Transverse colon (tissue), 4 donors: Measurements from ENCODE around the gene PDE6H. TPM values are rescaled to one million over a fixed set of nuclear protein-coding genes. Genes with fewer than 3 reads are reported as not detected.

ENCODE experiments used
- DNase-seq: peaks from one replicate; pipeline ENCODE4 v3.0.0-alpha.2; 2019
- H3K27ac ChIP-seq, 4 donors: fragments of 200-600 bp; sonication (generic); 2 replicates each; pipeline ENCODE4 v1.5.1; 2016 to 2018; ENCODE audit warnings: inconsistent platforms in 4 of 4
- H3K27me3 ChIP-seq: fragments of 200-600 bp; sonication (generic); 2 replicates; pipeline ENCODE4 v1.5.1; 2017; ENCODE audit warnings: inconsistent platforms
- H3K36me3 ChIP-seq, 4 donors: fragments of 200-600 bp; sonication (generic); 2 replicates each; pipeline ENCODE4 v1.5.1; 2017 to 2019; ENCODE audit warnings: inconsistent platforms in 4 of 4
- H3K4me1 ChIP-seq, 4 donors: fragments of 200-600 bp; sonication (generic); 2 replicates each; pipeline ENCODE4 v1.5.1; 2017 to 2020; ENCODE audit warnings: inconsistent platforms in 4 of 4
- H3K4me3 ChIP-seq, 4 donors: fragments of 200-600 bp; sonication (generic); 1 replicate in 1 of 4; 2 replicates in 3 of 4; pipeline versions ENCODE4 v1.5.1 to v1.6.1; 2017 to 2019; ENCODE audit warnings: inconsistent platforms in 4 of 4
- H3K9me3 ChIP-seq, 2 donors: fragments of 200-600 bp; sonication (generic); 2 replicates each; pipeline ENCODE4 v1.5.1; 2017 to 2019; ENCODE audit warnings: inconsistent platforms in 2 of 2
- CTCF ChIP-seq, 5 experiments: fragments of 200-600 bp in 3 of 5; fragments of 450-650 bp in 2 of 5; sonication (generic) in 3 of 5; IDR thresholded peaks; 1 replicate in 2 of 5; 2 replicates in 3 of 5; pipeline ENCODE4 v1.5.1; 2016 to 2017; ENCODE audit warnings: antibody characterized with exemption in 5 of 5, inconsistent platforms in 3 of 5, mild to moderate bottlenecking in 2 of 5, moderate library complexity in 1 of 5
- EP300 ChIP-seq: sonication (generic); formaldehyde crosslinking; IDR thresholded peaks from one replicate; pipeline ENCODE4 v1.6.1; 2017; ENCODE audit warnings: antibody characterized with exemption, low read depth
- POLR2A ChIP-seq: fragments of 450-650 bp; IDR thresholded peaks from one replicate; pipeline ENCODE4 v1.6.1; 2016; ENCODE audit warnings: antibody characterized with exemption, mild to moderate bottlenecking, moderate library complexity
- POLR2AphosphoS5 ChIP-seq, 3 donors: sonication (generic); formaldehyde crosslinking; IDR thresholded peaks; one replicate each; pipeline ENCODE4 v1.6.1; 2016; ENCODE audit warnings: antibody characterized with exemption in 3 of 3
- WGBS, 2 donors: methylation state at CpG; one replicate each; pipeline ENCODE4 v1.1.5; 2018; ENCODE audit warnings: low coverage in 1 of 2; 5-methylcytosine and 5-hydroxymethylcytosine counted together
- in situ Hi-C, 4 donors: fragments of 200-750 bp; cut with MboI; loops; one replicate each; pipeline versions ENCODE4 v1.15.0 to v1.15.1; 2017; ENCODE audit warnings: low sequenced_read_pairs in 3 of 4, low pct_ligation_motif_present in 1 of 4, low pct_unique_long_range_greater_than_20kb in 1 of 4
- intact Hi-C: fragments of 100-400 bp; cut with DNase I; formaldehyde crosslinking; loops from one replicate; pipeline ENCODE4 v1.15.1; 2023; ENCODE audit warnings: low total_unique reads
- total RNA-seq, 4 donors: library from RNA; depleted of rRNA; stranded (reverse); fragments of >200 nt; gene quantifications; one replicate each; pipeline ENCODE4 v1.1.0, GENCODE V29; 2016

The PDE6H gene
- total RNA-seq, 4 donors from 2014 or later, result not detected

- H3K9me3 ChIP-seq, result no peaks in the 10 kb centered on the region
- DNase-seq, result no peak
- H3K27ac ChIP-seq, result no peak overlapping the region
- in situ Hi-C loops (no loop called here), intact Hi-C loops (no loop called here)
- H3K4me1 ChIP-seq, result peaks cover 0 to 21% (median 7%) of the 10 kb centered on the region in 4 donors
- no peaks in the 10 kb centered on the region for H3K36me3 ChIP-seq
- WGBS, 2 donors, result 32 to 45% methylated on average over 4 of the region's 4 CpGs
- H3K4me3 ChIP-seq, result no peak overlapping the region
- H3K27me3 ChIP-seq, result no peaks in the 10 kb centered on the region
- TF ChIP-seq POLR2A (no peak), POLR2AphosphoS5 (IDR thresholded peaks at IDR 0.05) (no peak), CTCF (IDR thresholded peaks at IDR 0.05) (no peak), EP300 (no peak)
Observed at GRCh38 chr12:14928931-14929330, 43.9 kb upstream of the PDE6H start.

GRCh38 chr12:14930299-14930698, 42.5 kb upstream of the PDE6H start:
- Histone ChIP-seq H3K4me3 (no peak overlapping the region), H3K9me3 (no peaks in the 10 kb centered on the region), H3K27ac (no peak overlapping the region), H3K4me1 (peaks cover 0 to 29% (median 7%) of the 10 kb centered on the region in 4 donors), H3K27me3 (no peaks in the 10 kb centered on the region), H3K36me3 (no peaks in the 10 kb centered on the region)
- DNase-seq, result no peak
- intact Hi-C loops (no loop called here), in situ Hi-C loops (no loop called here)
- TF ChIP-seq POLR2AphosphoS5 (IDR thresholded peaks at IDR 0.05) (no peak), CTCF (IDR thresholded peaks at IDR 0.05) (no peak), EP300 (no peak), POLR2A (no peak)

- WGBS, 2 donors, result 71 to 82% methylated on average over 4 of the region's 4 CpGs
- in situ Hi-C loops (no loop called here), intact Hi-C loops (no loop called here)
- TF ChIP-seq POLR2A, result no peak
- no peaks in the 10 kb centered on the region for H3K9me3 ChIP-seq
- peaks cover 0 to 35% (median 9%) of the 10 kb centered on the region in 4 donors for H3K4me1 ChIP-seq
- H3K36me3 ChIP-seq, result no peaks in the 10 kb centered on the region
- no peak overlapping the region for H3K27ac ChIP-seq
- H3K4me3 ChIP-seq, result no peak overlapping the region
- H3K27me3 ChIP-seq, result no peaks in the 10 kb centered on the region
- DNase-seq, result no peak
Observed at GRCh38 chr12:14931359-14931758, 41.5 kb upstream of the PDE6H start.

GRCh38 chr12:14931791-14932560, 40.9 kb upstream of the PDE6H start:
- intact Hi-C loops, result no loop called here
- Histone ChIP-seq H3K9me3 (no peaks in the 10 kb centered on the region), H3K4me3 (no peak overlapping the region), H3K36me3 (no peaks in the 10 kb centered on the region), H3K27me3 (no peaks in the 10 kb centered on the region), H3K4me1 (peaks cover 0 to 35% (median 9%) of the 10 kb centered on the region in 4 donors), H3K27ac (no peak overlapping the region)
- in situ Hi-C loops, result no loop called here
- TF ChIP-seq POLR2AphosphoS5 (IDR thresholded peaks at IDR 0.05) (no peak), CTCF (IDR thresholded peaks at IDR 0.05) (no peak), EP300 (no peak), POLR2A (no peak)
- 87 to 97% methylated on average over 6 to 7 of the region's 7 CpGs for WGBS, 2 donors
- no peak for DNase-seq

- peaks cover 0 to 26% (median 3%) of the 10 kb centered on the region in 4 donors for H3K4me1 ChIP-seq
- in situ Hi-C loops, result no loop called here
- no peak overlapping the region for H3K4me3 ChIP-seq
- 84 to 90% methylated on average over 2 of the region's 2 CpGs for WGBS, 2 donors
- no peak for TF ChIP-seq EP300
- no peaks in the 10 kb centered on the region for H3K27me3 ChIP-seq
- DNase-seq, result no peak
- peak overlapping the region in 1 of 4 donors; percentile 13 for H3K27ac ChIP-seq
- H3K9me3 ChIP-seq, result no peaks in the 10 kb centered on the region
- intact Hi-C loops, result no loop called here
- H3K36me3 ChIP-seq, result no peaks in the 10 kb centered on the region
Observed at GRCh38 chr12:14934511-14934910, 38.3 kb upstream of the PDE6H start.
